DMS 273 treated with DMSO at 0.1 percent for 48 hours (cell line): ENCODE results near the gene TSSC4.

Experiments
- DNase-seq: peaks from one replicate; lab custom pipeline; 2025; lab: John Stamatoyannopoulos, UW

Gene TSSC4

DNA sequence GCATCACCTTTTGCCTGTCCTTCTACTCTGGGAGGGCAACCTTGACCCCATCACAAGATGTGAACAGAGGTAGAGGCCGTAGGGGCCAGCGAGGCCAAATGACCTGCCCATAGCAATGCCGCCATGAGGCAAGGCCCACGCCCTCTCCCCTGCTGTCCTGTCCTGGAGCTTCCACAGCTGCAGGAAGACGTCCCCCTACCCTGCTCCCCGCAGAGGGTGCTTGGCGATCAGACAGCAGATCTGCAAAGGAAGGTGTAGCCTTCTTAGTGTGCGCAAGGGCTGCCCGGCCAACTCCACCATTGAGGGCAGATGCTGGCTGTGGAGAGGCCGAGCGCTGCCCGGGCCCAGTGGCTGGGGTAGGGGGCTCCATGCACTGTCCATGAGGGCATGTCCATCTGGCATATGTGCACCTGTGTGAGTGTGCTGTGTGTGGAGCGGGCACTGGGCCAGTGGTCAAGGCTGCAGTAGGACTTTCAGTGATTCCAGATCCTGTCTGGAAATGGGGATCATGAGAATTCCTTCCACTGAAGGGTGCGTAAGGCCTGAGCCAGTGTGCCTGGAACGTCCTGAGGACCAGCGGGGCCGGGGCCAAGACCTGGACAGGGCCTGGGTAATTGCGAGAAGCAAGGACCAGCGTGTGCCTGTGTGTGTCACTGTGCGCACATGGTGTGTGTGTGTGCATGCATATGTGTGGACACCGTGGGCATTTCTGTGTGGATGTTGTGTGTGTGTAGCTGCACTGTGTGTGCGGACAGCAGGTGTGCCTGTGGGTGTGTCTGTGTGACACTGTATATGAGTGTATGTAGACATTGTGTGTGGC, 32.8 kb downstream of the TSSC4 start:
- no peak for DNase-seq

DNA sequence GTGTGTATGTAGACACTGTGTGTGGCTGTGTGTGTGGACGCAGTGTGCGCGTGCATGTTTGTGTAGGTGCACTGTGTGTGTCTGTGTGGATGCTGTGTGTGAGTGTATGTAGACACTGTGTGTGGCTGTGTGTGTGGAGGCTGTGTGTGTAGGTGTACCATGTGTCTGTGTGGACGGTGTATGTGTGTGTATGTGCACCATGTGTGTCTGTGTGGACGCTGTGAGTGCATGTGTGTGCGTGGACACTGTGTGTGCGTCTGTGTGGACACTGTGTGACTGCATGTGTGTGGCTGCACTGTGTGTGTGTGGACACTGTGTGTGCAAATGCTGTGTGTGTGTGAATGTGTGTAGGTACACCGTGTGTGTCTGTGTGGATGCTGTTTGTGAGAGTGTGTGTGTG, 33.5 kb downstream of the TSSC4 start:
- no peak for DNase-seq

GRCh38 chr11:2434506-2435255, 34.1 kb downstream of the TSSC4 start:
- DNase-seq = no peak

DNA sequence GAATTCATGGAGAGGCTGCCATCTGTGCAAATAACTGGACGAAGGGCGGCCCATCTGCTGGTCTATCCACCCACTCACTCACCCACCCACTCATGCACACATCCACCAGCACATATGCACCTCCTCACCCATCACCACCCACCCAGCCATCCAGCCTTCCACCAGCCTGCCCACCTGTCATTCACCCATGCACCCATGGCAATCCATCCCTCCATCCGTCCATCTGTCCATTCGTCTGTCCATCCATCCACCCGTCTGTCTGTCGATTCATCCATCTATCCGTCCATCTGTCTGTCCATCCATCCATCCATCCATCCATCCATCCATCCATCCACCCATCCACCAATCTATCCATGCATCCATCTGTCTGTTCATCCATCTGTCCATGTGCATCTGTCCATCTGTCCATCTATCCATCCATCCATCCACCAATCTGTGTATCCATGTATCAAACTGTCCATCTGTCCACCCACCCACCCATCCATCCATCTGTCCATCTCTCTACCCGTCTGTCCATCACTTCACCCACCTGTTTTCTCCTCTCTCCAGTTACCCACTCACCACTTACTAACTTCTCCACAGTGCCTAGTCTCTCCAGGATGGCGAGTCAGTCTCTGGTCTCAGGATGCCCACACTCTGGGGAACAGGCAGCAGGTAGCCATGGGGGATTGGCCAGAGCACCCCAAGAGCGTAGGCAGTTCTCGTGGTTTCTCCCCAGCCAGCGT, 34.9 kb downstream of the TSSC4 start:
- no peak for DNase-seq

- no peak for DNase-seq
These were observed 35.5 kb downstream of the TSSC4 start for GRCh38 chr11:2436013-2436520.

DNA sequence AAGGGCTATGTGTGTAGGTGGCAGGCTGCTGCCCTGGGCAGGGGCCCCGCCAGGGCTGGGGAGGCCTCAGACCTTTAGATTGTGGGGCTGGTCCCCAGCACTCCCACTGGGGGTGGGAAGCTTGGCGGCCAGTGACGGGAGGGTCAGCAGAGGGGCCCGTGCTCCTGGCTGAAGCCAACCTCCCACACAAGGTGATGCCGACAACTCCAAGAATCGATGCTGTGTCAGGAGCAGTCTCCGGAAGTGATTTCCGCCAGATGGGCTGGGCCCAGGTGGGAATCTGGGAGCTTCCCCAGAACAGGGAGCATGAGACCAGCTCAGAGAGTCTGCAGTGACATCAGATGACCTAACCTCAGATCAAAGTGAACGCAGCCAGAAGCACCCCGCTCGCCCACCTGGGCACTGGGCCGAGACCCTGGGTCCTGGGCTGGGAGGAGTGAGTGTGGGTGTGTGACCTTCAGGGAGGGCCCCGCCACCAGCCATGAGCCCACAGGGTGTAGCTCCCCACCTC, 36.0 kb downstream of the TSSC4 start:
- DNase-seq = no peak

GRCh38 chr11:2437516-2437915, 37.0 kb downstream of the TSSC4 start:
- no peak for DNase-seq

- no peak for DNase-seq
These were observed 39.3 kb downstream of the TSSC4 start for GRCh38 chr11:2439820-2440219.

- no peak for DNase-seq
These were observed 40.1 kb downstream of the TSSC4 start for GRCh38 chr11:2440646-2441045.

GRCh38 chr11:2441171-2441570, 40.6 kb downstream of the TSSC4 start:
- no peak for DNase-seq

DNA sequence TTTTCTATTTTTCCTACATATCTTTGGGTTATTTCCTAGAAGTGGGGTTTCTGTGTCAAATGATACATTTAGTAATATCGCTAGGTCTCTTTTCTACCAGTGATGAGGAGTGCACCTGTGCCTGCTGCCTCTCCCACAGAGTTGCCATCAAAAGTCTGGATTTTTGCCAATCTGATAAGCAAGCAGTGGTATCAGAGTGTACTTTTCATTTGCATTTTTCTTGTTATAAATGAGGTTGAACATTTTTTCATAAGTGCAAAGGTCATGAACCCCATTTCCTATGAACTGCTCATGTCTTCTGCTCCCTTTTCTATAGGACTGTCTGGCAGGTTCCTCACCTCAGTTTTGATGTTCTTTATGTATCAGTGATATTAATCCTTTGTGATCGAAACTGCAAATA, 42.0 kb downstream of the TSSC4 start:
- DNase-seq = no peak

DNA sequence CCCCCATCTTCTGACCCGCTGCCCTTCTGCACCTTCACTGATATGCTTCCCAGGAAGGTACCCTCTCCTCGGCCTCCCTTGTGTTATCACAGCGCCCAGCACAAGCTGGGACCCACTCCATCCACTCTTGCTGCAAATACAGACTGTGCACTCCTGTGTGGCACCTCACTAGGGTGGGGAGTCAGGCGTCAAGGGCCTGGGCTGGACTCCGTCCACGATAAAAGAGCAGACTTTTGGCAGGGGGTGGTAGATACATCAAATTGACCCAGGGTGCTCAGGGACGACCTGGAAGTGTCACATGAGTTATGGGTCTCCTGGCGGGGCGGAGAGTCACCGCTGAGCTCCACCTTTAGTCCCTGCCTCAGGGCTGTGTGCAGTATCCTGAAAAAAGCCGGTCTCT, 42.9 kb downstream of the TSSC4 start:
- no peak for DNase-seq

- DNase-seq = no peak
These were observed 43.6 kb downstream of the TSSC4 start, which contains the start of gene TRPM5 for GRCh38 chr11:2443881-2444820. Gene TRPM5 (minus strand): TSS chr11:2444514. CDS start chr11:2423036, 21,478 bp downstream.

- no peak for DNase-seq
These were observed 44.5 kb downstream of the TSSC4 start, which contains the start of gene KCNQ1 for GRCh38 chr11:2444821-2445745. Gene KCNQ1 (plus strand): TSS chr11:2445008. CDS start chr11:2445099, 91 bp downstream.

DNA sequence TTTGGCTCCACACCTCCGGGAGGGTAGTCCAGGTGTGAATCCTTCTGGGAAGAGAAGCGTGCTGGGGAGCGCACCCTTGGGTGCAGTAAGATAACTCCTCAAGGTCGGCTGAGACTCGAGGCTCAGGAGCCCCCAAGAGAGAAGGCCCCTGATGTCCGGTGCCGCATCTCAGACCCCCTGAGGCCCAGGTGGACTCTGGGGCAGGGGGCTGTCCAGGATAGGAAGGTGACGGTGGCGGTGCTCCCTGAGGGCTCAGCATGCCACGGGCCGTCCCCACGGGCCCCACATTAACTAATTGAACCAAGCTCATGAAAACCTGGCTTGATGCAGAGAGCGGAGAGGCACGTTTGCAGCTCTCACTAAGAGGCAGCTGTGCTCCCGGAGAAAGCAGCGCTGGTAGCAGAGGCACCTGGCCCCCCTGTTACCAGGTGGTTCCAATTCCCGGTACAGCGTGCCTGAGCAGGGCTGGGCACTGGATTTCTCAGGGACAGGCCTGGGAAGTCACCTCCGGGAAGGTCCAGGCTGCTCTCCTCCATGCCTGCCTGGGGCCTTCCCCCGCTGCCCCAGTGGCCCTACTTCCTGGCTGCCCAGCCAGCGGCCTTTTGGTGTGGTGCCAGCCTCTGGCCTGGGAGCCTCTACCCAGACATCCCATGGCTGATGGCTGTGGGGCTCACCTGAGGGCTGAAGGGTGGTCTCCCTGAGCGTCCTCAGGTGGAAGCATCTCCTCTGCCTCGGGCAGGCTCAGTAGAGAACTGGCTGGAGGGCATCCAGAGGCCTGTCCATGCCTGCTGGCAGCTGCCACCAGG, 45.4 kb downstream of the TSSC4 start:
- DNase-seq = no peak

DNA sequence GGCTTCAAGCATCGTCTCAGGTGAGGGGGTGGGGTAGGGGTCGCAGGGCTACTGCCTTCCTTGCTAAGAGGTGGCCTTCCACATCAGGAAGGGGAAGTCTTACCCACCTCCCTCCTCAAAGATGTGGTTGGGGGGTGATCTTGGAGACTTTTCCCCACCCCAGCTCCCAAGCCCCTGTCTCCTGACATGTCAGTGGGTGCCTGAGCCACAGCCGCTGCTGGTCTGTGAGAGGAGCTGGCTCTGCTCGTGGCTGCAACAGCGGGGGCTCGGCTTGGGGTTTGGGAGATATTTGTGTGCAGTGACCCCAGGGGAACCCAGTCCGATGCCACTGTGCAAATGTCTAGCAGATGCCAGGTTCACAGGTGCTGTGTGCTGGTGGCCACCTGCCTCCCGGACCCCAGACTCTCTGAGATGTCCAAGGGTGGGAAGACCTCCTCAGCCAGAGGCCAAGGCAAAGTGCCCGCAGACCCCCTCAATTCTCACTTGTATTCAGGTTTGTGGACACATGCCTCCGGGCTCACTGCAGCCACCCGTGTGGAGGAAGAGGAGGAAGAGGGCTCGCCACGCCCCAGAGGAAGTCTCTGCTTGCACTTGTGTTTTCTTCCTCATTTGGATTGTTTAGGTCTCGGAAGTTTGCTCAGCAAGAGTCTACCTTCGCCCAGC, 46.2 kb downstream of the TSSC4 start:
- no peak for DNase-seq

GRCh38 chr11:2447253-2447950, 46.9 kb downstream of the TSSC4 start:
- DNase-seq = no peak
